HEK293 (cell line): ENCODE data around the gene CCDC61.

Experiments used
- GLI4 ChIP-seq: fragments of 450-650 bp; formaldehyde crosslinking; IDR thresholded peaks from 2 replicates; pipeline ENCODE4 v1.5.1; 2016; ENCODE audit warnings: missing biosample characterization, missing genetic modification characterization
- KLF10 ChIP-seq: fragments of 450-650 bp; IDR thresholded peaks from 2 replicates; pipeline ENCODE4 v1.5.1; 2018; ENCODE audit warnings: missing biosample characterization, mild to moderate bottlenecking, missing genetic modification characterization
- ZBTB1 ChIP-seq: fragments of 450-650 bp; formaldehyde crosslinking; IDR thresholded peaks from 2 replicates; pipeline ENCODE4 v1.5.1; 2016; ENCODE audit warnings: missing biosample characterization, missing genetic modification characterization
- ZBTB48 ChIP-seq: fragments of 450-650 bp; formaldehyde crosslinking; IDR thresholded peaks from 2 replicates; pipeline ENCODE4 v1.5.1; 2016; ENCODE audit warnings: missing biosample characterization, missing genetic modification characterization
- ZFP37 ChIP-seq: fragments of 450-650 bp; formaldehyde crosslinking; IDR thresholded peaks from 2 replicates; pipeline ENCODE4 v1.5.1; 2016; ENCODE audit warnings: missing biosample characterization, missing genetic modification characterization
- ZFP69B ChIP-seq: fragments of 450-650 bp; formaldehyde crosslinking; IDR thresholded peaks from 2 replicates; pipeline ENCODE4 v1.5.1; 2016; ENCODE audit warnings: missing biosample characterization, missing genetic modification characterization
- ZNF133 ChIP-seq: fragments of 450-650 bp; formaldehyde crosslinking; IDR thresholded peaks from 2 replicates; pipeline ENCODE4 v1.5.1; 2016; ENCODE audit warnings: missing biosample characterization, missing genetic modification characterization
- ZNF19 ChIP-seq: fragments of 450-650 bp; formaldehyde crosslinking; IDR thresholded peaks from 2 replicates; pipeline ENCODE4; 2016; ENCODE audit warnings: missing biosample characterization, missing genetic modification characterization, low read depth
- ZNF2 ChIP-seq: fragments of 450-650 bp; formaldehyde crosslinking; IDR thresholded peaks from 2 replicates; pipeline ENCODE4 v1.5.1; 2016; ENCODE audit warnings: missing biosample characterization, missing genetic modification characterization
- ZNF266 ChIP-seq: fragments of 450-650 bp; formaldehyde crosslinking; IDR thresholded peaks from 2 replicates; pipeline ENCODE4 v1.5.1; 2016; ENCODE audit warnings: missing biosample characterization, missing genetic modification characterization, low read depth
- ZNF391 ChIP-seq: fragments of 450-650 bp; formaldehyde crosslinking; IDR thresholded peaks from 2 replicates; pipeline ENCODE4 v1.5.1; 2016; ENCODE audit warnings: low read depth, missing biosample characterization, missing genetic modification characterization, borderline replicate concordance
- ZNF416 ChIP-seq: fragments of 450-650 bp; formaldehyde crosslinking; IDR thresholded peaks from 2 replicates; pipeline ENCODE4 v1.5.1; 2016; ENCODE audit warnings: missing biosample characterization, missing genetic modification characterization
- ZNF510 ChIP-seq: fragments of 450-650 bp; formaldehyde crosslinking; IDR thresholded peaks from 2 replicates; pipeline ENCODE4 v1.5.1; 2018; ENCODE audit warnings: mild to moderate bottlenecking, missing genetic modification characterization, missing biosample characterization; ENCODE audit not compliant: insufficient replicate concordance
- ZNF521 ChIP-seq: fragments of 450-650 bp; formaldehyde crosslinking; IDR thresholded peaks from 2 replicates; pipeline ENCODE4 v1.5.1; 2017; ENCODE audit warnings: missing biosample characterization, mild to moderate bottlenecking, missing genetic modification characterization
- ZNF544 ChIP-seq: fragments of 450-650 bp; formaldehyde crosslinking; IDR thresholded peaks from 2 replicates; pipeline ENCODE4 v1.5.0; 2017; ENCODE audit warnings: missing biosample characterization, missing genetic modification characterization
- ZNF610 ChIP-seq: fragments of 450-650 bp; formaldehyde crosslinking; IDR thresholded peaks from 2 replicates; pipeline ENCODE4 v1.5.1; 2016; ENCODE audit warnings: missing biosample characterization, missing genetic modification characterization, borderline replicate concordance
- ZNF654 ChIP-seq: fragments of 450-650 bp; formaldehyde crosslinking; IDR thresholded peaks from 2 replicates; pipeline ENCODE4 v1.5.1; 2016; ENCODE audit warnings: low read depth, missing biosample characterization, missing genetic modification characterization
- ZNF843 ChIP-seq: fragments of 450-650 bp; formaldehyde crosslinking; IDR thresholded peaks from 2 replicates; pipeline ENCODE4 v1.5.1; 2016; ENCODE audit warnings: missing biosample characterization, missing genetic modification characterization
- TF ChIP-seq, protein P1 (sequence below): fragments of 450-650 bp; formaldehyde crosslinking; IDR thresholded peaks from 2 replicates; pipeline ENCODE4 v1.5.1; 2016; ENCODE audit warnings: missing biosample characterization, missing genetic modification characterization, low read depth
- TF ChIP-seq, protein P2 (sequence below): fragments of 450-650 bp; formaldehyde crosslinking; IDR thresholded peaks from 2 replicates; pipeline ENCODE4 v1.5.1; 2016; ENCODE audit warnings: missing biosample characterization, missing genetic modification characterization
- TF ChIP-seq, protein P3 (sequence below): fragments of 450-650 bp; formaldehyde crosslinking; IDR thresholded peaks from 2 replicates; pipeline ENCODE4 v1.5.1; 2017; ENCODE audit warnings: missing biosample characterization, missing genetic modification characterization
- TF ChIP-seq, protein P4 (sequence below): fragments of 450-650 bp; formaldehyde crosslinking; IDR thresholded peaks from 2 replicates; pipeline ENCODE4 v1.5.1; 2016; ENCODE audit warnings: missing biosample characterization, missing genetic modification characterization
- TF ChIP-seq, protein P5 (sequence below): fragments of 450-650 bp; formaldehyde crosslinking; IDR thresholded peaks from 2 replicates; pipeline ENCODE4 v1.5.1; 2016; ENCODE audit warnings: missing biosample characterization, missing genetic modification characterization
- TF ChIP-seq, protein P6 (sequence below): fragments of 450-650 bp; formaldehyde crosslinking; optimal IDR thresholded peaks from 2 replicates; pipeline ENCODE3; 2016; ENCODE audit warnings: missing biosample characterization, mild to moderate bottlenecking, missing genetic modification characterization
- TF ChIP-seq, protein P7 (sequence below): fragments of 450-650 bp; formaldehyde crosslinking; IDR thresholded peaks from 2 replicates; pipeline ENCODE4 v1.5.1; 2016; ENCODE audit warnings: missing biosample characterization, missing genetic modification characterization

CCDC61 gene

DNA sequence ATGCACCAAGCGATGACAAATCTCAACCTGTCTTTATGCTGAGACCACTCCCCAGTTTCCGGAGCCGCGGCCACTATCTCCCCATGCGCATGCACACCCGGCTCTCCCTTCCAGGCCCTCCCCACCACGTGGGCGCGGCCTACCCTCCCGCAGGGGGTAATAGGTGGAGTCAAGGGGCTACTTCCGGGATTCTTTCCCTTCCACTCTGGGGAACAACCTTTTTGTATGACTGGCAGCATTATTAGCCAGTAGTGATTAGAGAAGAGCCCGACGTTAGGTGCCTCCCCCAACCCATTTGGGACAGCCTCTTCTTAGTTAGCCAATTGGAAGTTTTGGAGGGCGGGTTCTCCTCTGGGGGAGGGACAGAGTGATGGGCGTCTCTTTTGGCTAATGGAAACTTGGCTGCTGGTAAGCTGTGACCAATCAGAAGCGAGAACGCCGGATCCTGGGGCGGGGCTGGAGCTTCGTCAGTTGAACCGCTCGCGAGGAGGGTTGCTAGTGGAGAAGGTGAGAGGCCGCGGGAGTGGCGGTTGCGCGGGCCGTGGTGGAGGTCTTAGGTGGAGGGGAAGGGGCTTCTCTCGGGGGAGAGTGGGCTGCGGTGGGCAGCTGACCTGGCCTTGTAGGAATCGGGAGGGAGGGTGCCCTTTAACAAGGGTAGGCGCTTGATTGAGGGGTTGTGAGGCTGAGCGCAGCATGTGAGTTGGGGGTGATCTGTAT lies at the start of gene CCDC61 (continued):
- TF ChIP-seq, protein P1, sequence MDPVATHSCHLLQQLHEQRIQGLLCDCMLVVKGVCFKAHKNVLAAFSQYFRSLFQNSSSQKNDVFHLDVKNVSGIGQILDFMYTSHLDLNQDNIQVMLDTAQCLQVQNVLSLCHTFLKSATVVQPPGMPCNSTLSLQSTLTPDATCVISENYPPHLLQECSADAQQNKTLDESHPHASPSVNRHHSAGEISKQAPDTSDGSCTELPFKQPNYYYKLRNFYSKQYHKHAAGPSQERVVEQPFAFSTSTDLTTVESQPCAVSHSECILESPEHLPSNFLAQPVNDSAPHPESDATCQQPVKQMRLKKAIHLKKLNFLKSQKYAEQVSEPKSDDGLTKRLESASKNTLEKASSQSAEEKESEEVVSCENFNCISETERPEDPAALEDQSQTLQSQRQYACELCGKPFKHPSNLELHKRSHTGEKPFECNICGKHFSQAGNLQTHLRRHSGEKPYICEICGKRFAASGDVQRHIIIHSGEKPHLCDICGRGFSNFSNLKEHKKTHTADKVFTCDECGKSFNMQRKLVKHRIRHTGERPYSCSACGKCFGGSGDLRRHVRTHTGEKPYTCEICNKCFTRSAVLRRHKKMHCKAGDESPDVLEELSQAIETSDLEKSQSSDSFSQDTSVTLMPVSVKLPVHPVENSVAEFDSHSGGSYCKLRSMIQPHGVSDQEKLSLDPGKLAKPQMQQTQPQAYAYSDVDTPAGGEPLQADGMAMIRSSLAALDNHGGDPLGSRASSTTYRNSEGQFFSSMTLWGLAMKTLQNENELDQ (tag by site-specific recombination) = no peak
- TF ChIP-seq, protein P2, sequence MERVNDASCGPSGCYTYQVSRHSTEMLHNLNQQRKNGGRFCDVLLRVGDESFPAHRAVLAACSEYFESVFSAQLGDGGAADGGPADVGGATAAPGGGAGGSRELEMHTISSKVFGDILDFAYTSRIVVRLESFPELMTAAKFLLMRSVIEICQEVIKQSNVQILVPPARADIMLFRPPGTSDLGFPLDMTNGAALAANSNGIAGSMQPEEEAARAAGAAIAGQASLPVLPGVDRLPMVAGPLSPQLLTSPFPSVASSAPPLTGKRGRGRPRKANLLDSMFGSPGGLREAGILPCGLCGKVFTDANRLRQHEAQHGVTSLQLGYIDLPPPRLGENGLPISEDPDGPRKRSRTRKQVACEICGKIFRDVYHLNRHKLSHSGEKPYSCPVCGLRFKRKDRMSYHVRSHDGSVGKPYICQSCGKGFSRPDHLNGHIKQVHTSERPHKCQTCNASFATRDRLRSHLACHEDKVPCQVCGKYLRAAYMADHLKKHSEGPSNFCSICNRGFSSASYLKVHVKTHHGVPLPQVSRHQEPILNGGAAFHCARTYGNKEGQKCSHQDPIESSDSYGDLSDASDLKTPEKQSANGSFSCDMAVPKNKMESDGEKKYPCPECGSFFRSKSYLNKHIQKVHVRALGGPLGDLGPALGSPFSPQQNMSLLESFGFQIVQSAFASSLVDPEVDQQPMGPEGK (tag by site-specific recombination) = peak; percentile 51
- TF ChIP-seq ZNF266 (tag by site-specific recombination) (no peak), ZNF654 (tag by site-specific recombination) (no peak), ZNF133 (tag by site-specific recombination) (0 out of 2 replicates have a peak, but pooled peaks have one; percentile 14), ZNF510 (tag by site-specific recombination) (no peak), ZNF610 (0 out of 2 replicates have a peak, but pooled peaks have one; percentile 26), ZNF843 (tag by site-specific recombination) (peak; percentile 54), ZFP37 (tag by site-specific recombination) (peak; percentile 88; the same call in 1 of the 2 replicates), ZBTB48 (peak; percentile 80; the same call in 1 of the 2 replicates), GLI4 (tag by site-specific recombination) (no peak; the same call in 1 of the 2 replicates), ZNF416 (tag by site-specific recombination) (no peak), ZNF391 (tag by site-specific recombination) (peak; percentile 94), ZNF544 (tag by site-specific recombination) (no peak), ZBTB1 (tag by site-specific recombination) (no peak), ZNF521 (no peak), ZNF19 (tag by site-specific recombination) (no peak), ZNF2 (tag by site-specific recombination) (peak; percentile 40; the same call in 1 of the 2 replicates), ZFP69B (tag by site-specific recombination) (peak; percentile 50; the same call in 1 of the 2 replicates), KLF10 (0 out of 2 replicates have a peak, but pooled peaks have one; percentile 20)
- TF ChIP-seq, protein P3, sequence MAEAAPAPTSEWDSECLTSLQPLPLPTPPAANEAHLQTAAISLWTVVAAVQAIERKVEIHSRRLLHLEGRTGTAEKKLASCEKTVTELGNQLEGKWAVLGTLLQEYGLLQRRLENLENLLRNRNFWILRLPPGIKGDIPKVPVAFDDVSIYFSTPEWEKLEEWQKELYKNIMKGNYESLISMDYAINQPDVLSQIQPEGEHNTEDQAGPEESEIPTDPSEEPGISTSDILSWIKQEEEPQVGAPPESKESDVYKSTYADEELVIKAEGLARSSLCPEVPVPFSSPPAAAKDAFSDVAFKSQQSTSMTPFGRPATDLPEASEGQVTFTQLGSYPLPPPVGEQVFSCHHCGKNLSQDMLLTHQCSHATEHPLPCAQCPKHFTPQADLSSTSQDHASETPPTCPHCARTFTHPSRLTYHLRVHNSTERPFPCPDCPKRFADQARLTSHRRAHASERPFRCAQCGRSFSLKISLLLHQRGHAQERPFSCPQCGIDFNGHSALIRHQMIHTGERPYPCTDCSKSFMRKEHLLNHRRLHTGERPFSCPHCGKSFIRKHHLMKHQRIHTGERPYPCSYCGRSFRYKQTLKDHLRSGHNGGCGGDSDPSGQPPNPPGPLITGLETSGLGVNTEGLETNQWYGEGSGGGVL (tag by site-specific recombination) = peak; percentile 47
- TF ChIP-seq, protein P4, sequence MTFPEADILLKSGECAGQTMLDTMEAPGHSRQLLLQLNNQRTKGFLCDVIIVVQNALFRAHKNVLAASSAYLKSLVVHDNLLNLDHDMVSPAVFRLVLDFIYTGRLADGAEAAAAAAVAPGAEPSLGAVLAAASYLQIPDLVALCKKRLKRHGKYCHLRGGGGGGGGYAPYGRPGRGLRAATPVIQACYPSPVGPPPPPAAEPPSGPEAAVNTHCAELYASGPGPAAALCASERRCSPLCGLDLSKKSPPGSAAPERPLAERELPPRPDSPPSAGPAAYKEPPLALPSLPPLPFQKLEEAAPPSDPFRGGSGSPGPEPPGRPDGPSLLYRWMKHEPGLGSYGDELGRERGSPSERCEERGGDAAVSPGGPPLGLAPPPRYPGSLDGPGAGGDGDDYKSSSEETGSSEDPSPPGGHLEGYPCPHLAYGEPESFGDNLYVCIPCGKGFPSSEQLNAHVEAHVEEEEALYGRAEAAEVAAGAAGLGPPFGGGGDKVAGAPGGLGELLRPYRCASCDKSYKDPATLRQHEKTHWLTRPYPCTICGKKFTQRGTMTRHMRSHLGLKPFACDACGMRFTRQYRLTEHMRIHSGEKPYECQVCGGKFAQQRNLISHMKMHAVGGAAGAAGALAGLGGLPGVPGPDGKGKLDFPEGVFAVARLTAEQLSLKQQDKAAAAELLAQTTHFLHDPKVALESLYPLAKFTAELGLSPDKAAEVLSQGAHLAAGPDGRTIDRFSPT (tag by site-specific recombination) = no peak
- TF ChIP-seq, protein P5, sequence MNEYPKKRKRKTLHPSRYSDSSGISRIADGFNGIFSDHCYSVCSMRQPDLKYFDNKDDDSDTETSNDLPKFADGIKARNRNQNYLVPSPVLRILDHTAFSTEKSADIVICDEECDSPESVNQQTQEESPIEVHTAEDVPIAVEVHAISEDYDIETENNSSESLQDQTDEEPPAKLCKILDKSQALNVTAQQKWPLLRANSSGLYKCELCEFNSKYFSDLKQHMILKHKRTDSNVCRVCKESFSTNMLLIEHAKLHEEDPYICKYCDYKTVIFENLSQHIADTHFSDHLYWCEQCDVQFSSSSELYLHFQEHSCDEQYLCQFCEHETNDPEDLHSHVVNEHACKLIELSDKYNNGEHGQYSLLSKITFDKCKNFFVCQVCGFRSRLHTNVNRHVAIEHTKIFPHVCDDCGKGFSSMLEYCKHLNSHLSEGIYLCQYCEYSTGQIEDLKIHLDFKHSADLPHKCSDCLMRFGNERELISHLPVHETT (tag by site-specific recombination) = no peak
- TF ChIP-seq, protein P6, sequence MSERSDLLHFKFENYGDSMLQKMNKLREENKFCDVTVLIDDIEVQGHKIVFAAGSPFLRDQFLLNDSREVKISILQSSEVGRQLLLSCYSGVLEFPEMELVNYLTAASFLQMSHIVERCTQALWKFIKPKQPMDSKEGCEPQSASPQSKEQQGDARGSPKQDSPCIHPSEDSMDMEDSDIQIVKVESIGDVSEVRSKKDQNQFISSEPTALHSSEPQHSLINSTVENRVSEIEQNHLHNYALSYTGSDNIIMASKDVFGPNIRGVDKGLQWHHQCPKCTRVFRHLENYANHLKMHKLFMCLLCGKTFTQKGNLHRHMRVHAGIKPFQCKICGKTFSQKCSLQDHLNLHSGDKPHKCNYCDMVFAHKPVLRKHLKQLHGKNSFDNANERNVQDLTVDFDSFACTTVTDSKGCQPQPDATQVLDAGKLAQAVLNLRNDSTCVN (tag by site-specific recombination) = peak; percentile 60
- TF ChIP-seq, protein P7, sequence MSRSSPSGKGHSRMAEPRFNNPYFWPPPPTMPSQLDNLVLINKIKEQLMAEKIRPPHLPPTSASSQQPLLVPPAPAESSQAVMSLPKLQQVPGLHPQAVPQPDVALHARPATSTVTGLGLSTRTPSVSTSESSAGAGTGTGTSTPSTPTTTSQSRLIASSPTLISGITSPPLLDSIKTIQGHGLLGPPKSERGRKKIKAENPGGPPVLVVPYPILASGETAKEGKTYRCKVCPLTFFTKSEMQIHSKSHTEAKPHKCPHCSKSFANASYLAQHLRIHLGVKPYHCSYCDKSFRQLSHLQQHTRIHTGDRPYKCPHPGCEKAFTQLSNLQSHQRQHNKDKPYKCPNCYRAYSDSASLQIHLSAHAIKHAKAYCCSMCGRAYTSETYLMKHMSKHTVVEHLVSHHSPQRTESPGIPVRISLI = no peak
